HG02981 (cell line): ENCODE data around the gene PPP5C.

ENCODE experiments used
- ATAC-seq: cut with Tn5 transposase; IDR thresholded peaks from one replicate; pipeline ENCODE4 v1.9.1; 2021; ENCODE audit warnings: mild to moderate bottlenecking, moderate library complexity; ENCODE audit not compliant: unreplicated experiment

Gene PPP5C

GRCh38 chr19:46328079-46328478 lies 18.8 kb upstream of the PPP5C start:
- ATAC-seq = no peak

- no peak for ATAC-seq
These were observed 16.5 kb upstream of the PPP5C start for GRCh38 chr19:46330319-46330918.

- ATAC-seq = no peak
These were observed 9.4 kb upstream of the PPP5C start for GRCh38 chr19:46337487-46337886.

- no peak for ATAC-seq
These were observed 7.4 kb upstream of the PPP5C start for GRCh38 chr19:46339446-46339845.

DNA sequence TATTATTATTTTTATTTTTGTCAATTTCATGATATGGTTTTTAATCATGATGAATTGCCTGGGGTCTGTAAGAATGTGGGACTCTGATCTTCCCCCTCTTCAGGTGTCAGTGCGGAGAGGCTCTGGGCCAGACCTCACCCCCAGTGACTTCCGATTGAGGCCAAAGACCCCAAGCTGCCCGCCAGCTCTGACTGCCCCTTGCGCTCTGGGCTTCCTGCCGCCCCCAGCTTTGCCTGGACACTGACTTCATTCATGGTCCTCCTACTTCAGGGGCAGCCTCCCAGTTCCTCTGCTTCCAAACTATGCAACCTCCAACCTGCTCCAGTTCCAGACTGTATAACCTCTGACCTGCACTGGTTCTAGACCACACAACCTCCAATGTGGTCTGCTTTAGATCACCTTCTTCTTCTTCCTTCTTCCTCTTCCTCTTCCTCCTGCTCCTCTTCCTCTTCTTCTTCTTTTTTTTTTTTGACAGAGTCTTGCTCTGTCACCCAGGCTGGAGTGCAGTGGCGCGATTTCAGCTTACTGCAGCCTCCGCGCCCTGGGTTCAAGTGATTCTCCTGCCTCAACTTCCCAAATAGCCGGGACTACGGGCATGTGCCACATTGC lies 6.7 kb upstream of the PPP5C start:
- no peak for ATAC-seq

DNA sequence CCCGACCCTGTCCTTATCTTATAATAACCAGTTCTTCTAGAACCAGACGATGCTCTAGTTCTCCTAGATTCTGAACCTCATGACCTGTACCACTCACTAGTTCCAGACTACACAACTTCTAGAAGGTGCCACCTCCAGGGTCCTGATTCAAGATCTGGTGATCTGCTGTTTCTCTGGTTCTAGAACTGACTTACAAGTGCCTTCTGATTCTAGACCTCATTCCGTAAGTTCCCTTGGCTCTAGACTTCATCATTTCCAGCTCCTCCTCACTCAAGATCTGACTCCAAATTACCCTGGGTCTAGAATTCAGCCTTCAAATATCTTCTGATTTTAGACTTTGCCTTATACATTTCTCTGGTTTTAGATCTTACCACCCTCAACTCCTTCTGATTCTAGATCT lies 5.0 kb upstream of the PPP5C start:
- no peak for ATAC-seq

DNA sequence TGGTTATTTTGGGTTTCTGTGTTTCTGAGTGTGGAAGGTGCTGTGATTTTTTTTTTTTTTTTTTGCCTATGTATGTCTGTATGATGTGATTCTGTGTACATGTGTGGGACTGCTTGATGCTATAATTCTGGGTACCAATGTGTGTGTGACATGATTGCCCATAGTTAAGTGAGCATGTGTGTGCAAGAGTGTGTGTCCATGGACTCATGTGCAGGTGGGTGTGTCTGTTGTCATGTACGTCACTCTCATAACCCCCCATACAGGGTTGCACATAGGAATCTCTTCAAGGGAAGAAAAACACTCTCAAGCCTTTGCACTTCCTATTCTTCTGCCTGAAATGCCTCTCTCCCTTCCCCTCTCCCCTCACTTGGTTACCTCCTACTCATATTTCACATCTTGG lies 2.5 kb upstream of the PPP5C start:
- no peak for ATAC-seq

DNA sequence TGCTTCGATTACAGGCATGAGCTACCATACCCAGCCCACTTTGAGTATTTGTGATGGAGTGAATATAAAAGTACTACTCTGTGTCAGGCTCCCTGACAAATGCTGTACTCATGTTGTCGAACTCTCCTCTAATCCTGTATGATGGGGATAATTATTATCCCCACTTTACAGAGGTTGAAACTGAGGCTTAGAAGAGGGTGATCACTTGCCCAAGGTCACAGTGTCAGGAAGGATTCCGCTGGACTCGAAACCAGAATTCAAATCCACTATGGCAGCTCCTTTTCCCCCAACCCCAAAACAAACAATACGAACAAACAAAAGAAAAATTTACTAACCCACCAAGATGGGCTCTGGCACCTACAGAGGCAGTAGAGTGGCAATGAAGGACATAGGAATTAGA lies 1.7 kb upstream of the PPP5C start:
- no peak for ATAC-seq

DNA sequence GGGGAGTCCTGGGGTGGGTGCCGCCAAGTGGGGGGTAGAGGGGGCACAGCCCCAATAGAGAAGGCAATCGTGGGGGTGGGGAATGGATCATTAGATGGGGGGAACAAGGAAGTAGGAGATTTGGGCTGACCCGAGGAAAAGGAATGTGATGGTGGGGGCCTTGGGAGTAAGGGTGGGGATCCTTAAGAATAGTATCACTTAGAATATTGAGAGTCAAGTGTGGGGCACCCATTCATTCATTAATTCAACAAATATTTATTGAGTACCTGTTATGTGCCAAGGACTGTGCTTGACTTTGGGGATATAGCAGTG lies 641 bp downstream of the PPP5C start:
- no peak for ATAC-seq

- ATAC-seq = no peak
These were observed 1.1 kb downstream of the PPP5C start for GRCh38 chr19:46347985-46348384.

DNA sequence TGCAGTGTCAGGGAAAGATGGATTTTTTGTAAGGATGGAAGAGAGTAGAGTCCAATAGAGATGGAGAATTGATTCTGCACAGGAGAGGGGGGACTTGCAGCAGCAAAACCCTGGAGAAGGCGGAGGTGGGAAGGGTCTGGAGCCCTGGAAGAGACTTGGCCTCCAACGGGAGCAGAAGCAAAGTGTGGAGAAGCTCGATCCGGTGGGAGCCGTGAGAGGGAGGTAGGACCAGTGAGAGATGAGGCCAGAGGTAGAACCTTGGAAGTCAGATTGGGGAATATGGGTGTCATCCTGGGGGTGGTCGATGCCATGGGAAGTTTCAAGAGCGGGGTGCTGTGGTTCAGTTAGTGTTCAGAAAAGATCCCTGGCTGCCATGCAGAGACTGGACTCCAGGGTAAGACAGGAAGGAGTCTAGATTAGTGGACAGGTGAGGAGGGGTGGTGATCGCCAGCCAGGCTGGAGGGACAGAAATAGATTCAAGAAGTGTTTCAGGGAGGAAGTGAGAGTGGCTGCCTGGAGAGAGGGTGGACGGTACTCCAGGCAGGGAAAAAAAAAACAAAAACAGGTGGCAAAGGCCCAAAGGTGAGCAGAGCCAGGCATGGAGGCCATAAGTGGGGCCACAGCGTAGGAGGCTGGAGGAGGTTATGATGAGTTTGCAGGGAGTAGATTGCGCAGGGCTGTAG lies 2.6 kb downstream of the PPP5C start:
- ATAC-seq = no peak

GRCh38 chr19:46350029-46350757 lies 3.3 kb downstream of the PPP5C start:
- no peak for ATAC-seq

GRCh38 chr19:46350758-46351159 lies 3.9 kb downstream of the PPP5C start:
- ATAC-seq = no peak

GRCh38 chr19:46351241-46352041 lies 4.6 kb downstream of the PPP5C start:
- no peak for ATAC-seq

- ATAC-seq = no peak
These were observed 7.0 kb downstream of the PPP5C start for GRCh38 chr19:46353730-46354528.

DNA sequence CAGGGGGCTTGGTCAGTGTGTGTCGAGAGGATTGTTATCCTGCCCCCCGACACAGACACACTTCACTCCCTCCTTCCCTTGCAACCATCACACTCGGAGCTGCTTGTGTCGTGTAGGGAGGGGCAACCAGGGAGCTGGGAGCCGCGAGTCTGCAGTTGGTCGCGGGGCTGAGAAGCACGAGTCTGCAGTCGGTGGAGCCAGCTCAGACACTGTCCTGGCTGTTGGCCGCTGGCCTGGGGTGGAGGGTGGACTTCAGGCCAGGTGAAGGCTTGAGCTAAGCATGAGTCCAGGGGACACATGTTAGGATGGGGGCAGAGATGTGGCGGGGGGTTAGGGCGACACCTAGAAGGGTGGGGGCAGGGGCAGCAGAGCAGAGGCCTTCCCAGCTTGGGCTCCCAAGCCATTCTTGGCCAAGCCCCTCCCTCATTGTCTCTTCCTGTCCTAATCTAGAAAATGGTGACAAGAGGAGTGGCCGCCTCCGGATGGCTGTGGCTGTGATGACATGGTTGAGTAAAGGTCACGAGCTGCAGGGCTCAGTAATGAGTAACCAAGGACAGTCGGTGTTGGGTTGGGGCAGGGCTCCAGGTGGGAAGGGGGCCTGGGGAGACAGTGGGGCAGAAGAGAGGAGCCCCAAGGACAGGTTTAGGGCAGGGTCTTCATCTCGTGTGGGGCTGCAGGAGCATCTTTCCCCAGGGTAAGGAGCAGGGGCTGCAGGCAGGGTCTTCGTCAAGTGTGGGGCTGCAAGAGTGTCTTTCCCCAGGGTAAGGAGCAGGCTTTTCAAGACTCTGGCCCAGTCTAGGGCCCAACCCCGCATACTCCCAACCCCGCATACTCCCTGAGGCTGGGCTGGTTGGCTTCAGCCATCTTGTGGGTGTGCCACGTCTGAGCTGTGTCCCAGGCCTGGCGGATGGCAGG lies 8.6 kb downstream of the PPP5C start:
- ATAC-seq = no peak

DNA sequence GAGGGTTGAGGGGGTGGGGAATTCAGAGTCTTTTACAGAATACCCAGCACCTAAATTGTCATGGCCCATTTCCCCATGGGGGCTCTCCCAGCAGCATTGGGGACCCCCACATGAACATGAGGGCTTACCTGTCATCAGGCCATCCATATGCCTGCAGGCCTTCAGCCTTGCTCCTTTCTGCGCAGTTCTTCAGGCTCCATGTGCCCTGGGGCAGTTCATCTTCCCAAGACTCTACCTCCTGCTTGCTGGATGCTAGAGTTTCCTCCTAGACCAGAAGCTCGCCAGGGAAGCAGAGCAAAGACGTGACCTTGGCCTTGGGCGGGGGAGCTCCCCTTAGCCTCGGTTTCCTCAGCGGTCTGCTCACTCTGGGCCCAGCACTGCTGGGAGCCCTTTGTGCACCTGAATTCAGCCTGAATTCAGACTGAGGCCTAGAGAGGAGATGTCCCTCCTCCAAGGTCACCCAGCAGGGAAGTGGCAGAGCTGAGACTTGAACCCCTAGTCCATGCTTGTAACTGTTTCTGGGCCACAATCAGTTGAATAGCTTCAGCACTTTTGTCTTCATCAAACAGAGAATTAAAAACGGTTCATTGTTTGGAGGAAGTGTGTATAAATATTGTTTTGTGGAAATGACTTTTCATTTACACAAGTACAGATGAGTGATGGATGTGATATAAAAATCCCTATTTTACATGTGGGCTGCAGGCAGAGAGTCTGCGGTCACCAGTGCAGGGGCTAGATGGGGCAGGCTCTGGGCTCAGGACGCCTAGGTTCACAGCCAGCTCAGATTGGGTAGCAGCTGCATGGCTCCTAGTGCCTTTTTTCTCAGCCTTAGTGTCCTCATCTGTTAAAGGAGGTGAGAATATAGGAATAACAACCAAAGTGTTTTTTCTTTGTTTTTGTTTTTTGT lies 9.5 kb downstream of the PPP5C start:
- ATAC-seq = no peak

DNA sequence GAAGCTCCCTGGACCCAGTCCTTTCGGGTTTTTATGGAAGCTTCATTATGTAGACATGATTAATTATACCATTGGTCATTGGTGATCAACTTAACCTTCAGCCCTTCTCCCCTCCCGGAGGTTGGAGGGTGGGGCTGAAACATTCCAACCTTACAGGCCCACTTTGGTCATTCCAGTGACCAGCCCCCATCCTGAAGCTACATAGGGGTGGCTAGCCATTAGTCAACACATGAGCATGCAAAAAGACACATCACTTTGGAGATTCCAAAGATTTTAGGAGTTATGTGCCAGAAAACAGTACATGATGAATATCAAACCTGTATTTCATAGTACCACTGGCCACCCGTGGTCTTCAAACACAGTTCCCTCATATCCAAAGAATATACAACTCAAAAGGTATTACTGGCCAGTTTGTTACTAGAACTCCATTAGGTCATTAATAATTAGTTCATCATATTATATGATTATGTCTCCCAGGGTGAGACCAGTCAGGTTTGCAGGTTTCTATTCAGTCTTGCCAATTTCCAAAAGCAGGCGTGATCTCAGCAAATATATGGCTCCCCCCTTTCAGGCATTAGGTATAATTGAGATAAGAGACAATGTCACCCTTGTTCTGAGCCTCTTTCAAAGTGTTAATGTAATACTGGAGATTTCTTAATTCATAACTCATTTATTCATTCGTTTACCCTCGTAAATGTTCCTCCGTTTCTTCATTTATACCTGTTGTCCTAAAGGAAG lies 11.1 kb downstream of the PPP5C start:
- no peak for ATAC-seq
